ENCODE results near the gene CACNA1C.

Gene CACNA1C

DNA sequence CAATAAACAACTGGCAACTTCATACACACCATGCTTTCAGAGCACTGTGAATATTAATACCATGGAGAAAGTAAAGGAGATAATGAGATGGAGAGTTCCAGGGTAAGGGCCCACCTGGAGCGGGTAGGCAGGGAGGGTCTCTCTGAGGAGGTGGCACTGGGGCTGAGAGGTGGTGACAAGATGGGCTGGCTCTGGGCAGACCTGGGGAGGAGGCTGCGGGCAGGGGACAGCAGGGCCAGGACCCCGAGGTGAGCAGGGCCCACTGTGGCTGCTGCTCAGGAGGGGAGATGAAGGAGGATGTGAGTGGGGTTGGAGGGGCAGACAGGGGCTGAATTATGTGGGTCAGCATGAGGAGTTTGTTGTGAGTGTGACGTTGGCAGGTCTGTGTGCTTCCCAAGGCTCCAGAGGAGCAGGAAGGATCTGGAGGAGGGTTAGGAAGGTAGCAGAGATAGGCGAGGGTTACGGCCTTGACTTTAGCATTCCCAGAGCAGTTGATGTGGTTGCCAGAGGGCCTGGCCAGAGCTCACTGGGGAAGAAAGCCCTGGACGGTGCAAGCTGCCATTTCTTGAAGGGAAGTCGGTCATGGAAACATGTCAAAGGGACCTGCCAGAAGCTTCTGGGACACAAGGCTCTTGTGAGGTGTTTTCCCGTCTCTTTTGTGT, 88.2 kb downstream of the CACNA1C start:
- DNase-seq (ENCODE audit: low spot score) = no peak

DNA sequence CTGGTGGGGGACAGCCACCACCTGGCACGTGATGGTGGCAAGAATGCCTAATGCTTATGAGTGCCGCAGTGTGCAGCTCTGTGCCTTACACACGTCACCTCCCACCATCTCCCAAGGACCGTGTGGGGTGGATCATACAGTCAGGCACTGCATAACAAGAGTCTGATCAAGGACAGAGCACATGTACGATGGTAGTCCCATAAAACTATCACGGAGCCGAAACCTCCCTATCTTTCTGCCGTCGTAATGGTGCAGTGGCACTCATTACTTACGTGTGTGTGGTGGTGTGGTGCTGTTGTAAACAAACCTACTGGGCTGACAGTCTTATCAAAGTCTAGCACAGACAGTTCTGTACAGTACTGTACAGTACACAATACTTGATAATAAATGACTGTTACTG, 89.3 kb downstream of the CACNA1C start:
- DNase-seq (ENCODE audit: low spot score) = no peak

GRCh38 chr12:2144951-2145350, 92.2 kb downstream of the CACNA1C start:
- no peak for DNase-seq (ENCODE audit: low spot score)

- DNase-seq (ENCODE audit: low spot score) = no peak
Measured at GRCh38 chr12:2145433-2145998, 92.7 kb downstream of the CACNA1C start.

- DNase-seq (ENCODE audit: low spot score) = no peak
Measured at GRCh38 chr12:2147335-2147734, 94.5 kb downstream of the CACNA1C start.

GRCh38 chr12:2149091-2149490, 96.3 kb downstream of the CACNA1C start:
- DNase-seq (ENCODE audit: low spot score) = no peak

GRCh38 chr12:2150833-2151232, 98.0 kb downstream of the CACNA1C start:
- no peak for DNase-seq (ENCODE audit: low spot score)

DNA sequence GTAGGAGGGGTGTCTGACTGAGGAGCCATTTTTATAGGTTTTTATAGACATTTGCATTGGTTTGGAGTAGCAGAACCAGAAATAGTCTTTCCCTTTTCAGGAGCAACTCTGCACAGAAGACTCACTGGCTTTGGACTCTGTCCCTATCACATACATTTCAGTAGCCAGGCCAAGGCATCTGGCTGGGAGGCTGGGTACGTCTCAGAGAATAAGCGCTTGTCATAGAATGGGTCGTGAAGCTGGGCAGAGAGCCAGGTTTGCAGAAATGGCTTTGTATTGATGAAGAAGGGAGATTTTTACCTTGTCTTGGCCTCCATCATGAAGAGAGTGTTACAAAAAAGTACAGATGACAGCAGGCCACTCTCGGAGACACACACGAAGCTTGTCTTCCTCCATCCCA, 98.6 kb downstream of the CACNA1C start:
- DNase-seq (ENCODE audit: low spot score) = no peak

- no peak for DNase-seq (ENCODE audit: low spot score)
Measured at GRCh38 chr12:2152134-2152533, 99.3 kb downstream of the CACNA1C start.

GRCh38 chr12:2154050-2154449, 101.3 kb downstream of the CACNA1C start:
- no peak for DNase-seq (ENCODE audit: low spot score)

DNA sequence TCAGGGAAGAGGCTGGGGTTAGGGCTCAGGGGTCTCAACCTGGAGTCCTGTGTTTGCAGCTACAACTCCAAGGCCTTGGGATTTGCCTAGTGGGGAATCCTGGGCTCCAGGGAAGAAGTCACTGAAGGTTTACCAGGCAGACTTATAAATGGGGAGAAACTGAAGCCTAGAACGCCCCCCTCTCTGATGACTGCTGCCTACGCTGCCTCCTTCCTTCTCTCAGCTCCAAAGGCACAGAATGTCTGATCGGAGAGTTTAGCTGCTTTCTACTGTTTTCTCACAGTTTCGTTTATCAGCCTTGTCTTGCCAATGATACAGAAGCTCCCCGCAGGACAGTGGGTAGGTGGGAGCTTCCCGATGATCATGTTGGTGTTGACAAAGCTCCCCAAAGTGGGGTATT, 101.7 kb downstream of the CACNA1C start:
- DNase-seq (ENCODE audit: low spot score) = no peak

- no peak for DNase-seq (ENCODE audit: low spot score)
Measured at GRCh38 chr12:2156333-2156732, 103.5 kb downstream of the CACNA1C start.

- no peak for DNase-seq (ENCODE audit: low spot score)
Measured at GRCh38 chr12:2160043-2160442, 107.3 kb downstream of the CACNA1C start.

- DNase-seq (ENCODE audit: low spot score) = no peak
Measured at GRCh38 chr12:2161473-2161872, 108.7 kb downstream of the CACNA1C start.

DNA sequence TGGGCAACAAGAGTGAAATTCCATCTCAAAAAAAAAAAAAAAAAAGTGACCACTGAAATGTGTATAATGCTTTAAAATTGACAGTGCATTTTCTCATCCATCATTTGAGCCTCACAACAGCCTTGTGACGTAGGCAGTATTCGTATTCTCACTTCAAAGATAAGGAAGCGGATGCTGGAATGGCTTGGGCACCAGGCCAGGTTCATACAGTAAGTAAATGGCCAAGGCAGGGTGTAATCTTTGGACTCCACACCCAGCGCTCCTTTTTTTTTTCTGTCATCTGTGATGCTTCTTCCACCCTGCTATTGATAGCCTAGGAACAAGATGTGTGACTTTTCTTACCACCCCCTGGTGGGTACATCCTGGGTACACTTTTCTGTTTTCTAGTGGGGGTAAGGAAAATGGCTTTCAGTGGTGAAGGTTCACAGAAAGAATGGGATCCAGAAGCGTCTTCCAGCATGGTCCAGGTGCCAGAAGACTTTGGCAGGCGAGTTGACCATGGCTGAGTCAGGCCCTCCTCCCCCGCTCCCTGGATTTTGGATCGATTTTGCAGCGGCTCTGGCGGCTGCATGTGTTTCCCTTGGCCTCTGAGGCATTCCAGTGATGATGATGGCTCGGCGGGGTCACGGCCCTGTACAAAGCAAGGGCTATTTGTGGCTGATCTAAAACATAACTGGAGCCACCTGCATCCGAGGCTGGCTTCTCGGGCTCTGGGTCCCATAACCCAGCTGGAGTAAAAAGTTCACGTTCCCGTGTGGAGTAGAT, 110.6 kb downstream of the CACNA1C start:
- DNase-seq (ENCODE audit: low spot score) = no peak

GRCh38 chr12:2165021-2165420, 112.2 kb downstream of the CACNA1C start:
- DNase-seq (ENCODE audit: low spot score) = no peak

GRCh38 chr12:2165927-2166326, 113.1 kb downstream of the CACNA1C start:
- no peak for DNase-seq (ENCODE audit: low spot score)

DNA sequence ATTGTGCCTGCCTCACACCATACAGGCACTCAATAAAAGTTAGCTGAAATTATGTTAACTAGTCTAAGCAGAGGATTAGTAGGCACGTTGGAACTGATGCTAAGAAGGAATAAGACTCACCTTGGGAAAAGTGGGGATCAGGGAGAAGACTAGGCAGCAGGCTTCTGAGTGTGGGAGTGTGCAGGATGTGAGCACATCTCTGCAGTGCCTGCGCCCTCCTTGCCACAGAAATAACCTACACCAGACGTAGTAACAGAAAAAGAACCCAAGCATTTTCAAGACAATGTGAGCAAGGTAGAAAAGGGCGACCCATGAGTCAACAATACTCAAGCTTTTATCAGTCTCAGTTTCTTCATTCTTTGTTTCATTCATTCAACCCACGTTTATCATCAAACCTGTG, 113.9 kb downstream of the CACNA1C start:
- no peak for DNase-seq (ENCODE audit: low spot score)

- no peak for DNase-seq (ENCODE audit: low spot score)
Measured at GRCh38 chr12:2167231-2167630, 114.4 kb downstream of the CACNA1C start.

DNA sequence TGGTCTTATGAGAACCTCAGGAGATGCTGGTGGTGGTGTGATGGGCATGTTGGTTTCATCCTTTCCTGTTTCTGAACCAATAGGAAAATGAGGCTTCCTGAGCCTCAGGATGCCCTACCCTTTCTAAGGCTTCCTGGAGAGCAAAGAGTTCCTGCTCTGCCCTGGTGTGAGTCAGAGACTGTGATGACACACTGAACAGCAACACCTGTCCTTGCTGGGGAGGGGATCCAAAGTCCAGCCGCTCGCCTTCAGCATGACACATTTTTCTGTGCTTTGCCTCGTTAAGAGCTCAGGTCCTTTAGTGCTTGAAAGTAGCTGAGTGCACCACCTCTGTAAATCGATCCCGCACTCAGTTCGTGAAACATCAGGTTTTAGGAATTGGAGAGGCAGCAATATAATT, 116.0 kb downstream of the CACNA1C start:
- DNase-seq (ENCODE audit: low spot score) = no peak

- no peak for DNase-seq (ENCODE audit: low spot score)
Measured at GRCh38 chr12:2169489-2169888, 116.7 kb downstream of the CACNA1C start.

GRCh38 chr12:2169940-2170339, 117.2 kb downstream of the CACNA1C start:
- no peak for DNase-seq (ENCODE audit: low spot score)

- DNase-seq (ENCODE audit: low spot score) = no peak
Measured at GRCh38 chr12:2170376-2170775, 117.6 kb downstream of the CACNA1C start.

Measured in NAMALWA (cell line).